GM06990 (cell line): ENCODE measurements around the gene ID3.
A peak's percentile ranks its signal among the peaks of the same experiment; 100 is the strongest.

Source experiments
- DNase-seq: peaks from one replicate; pipeline ENCODE4 v3.0.0-alpha.2; 2011; ENCODE audit not compliant: insufficient read length; ENCODE audit errors: extremely low read depth
- H3K27me3 ChIP-seq: replicated peaks from 2 replicates; pipeline ENCODE4 v1.6.0; 2011; ENCODE audit warnings: low read length; ENCODE audit not compliant: control insufficient read depth, insufficient read depth
- H3K36me3 ChIP-seq: 2 replicates; pipeline ENCODE4 v1.5.1; 2011; ENCODE audit warnings: low read length; ENCODE audit not compliant: control insufficient read depth, insufficient read depth
- H3K4me3 ChIP-seq: replicated peaks from 2 replicates; pipeline ENCODE4 v1.5.1; 2011; ENCODE audit warnings: low read depth, mild to moderate bottlenecking, control low read depth, low read length
- TF ChIP-seq, protein P1 (sequence below): IDR thresholded peaks from 2 replicates; pipeline ENCODE4 v1.5.1; 2011; ENCODE audit warnings: low read length, control low read depth, mild to moderate bottlenecking, inconsistent platforms; ENCODE audit not compliant: insufficient read depth, poor library complexity, severe bottlenecking

The ID3 gene

GRCh38 chr1:23594149-23594907, 35.0 kb upstream of the ID3 start:
- H3K27me3 ChIP-seq, result no peaks in the 10 kb centered on the region
- TF ChIP-seq, protein P1, sequence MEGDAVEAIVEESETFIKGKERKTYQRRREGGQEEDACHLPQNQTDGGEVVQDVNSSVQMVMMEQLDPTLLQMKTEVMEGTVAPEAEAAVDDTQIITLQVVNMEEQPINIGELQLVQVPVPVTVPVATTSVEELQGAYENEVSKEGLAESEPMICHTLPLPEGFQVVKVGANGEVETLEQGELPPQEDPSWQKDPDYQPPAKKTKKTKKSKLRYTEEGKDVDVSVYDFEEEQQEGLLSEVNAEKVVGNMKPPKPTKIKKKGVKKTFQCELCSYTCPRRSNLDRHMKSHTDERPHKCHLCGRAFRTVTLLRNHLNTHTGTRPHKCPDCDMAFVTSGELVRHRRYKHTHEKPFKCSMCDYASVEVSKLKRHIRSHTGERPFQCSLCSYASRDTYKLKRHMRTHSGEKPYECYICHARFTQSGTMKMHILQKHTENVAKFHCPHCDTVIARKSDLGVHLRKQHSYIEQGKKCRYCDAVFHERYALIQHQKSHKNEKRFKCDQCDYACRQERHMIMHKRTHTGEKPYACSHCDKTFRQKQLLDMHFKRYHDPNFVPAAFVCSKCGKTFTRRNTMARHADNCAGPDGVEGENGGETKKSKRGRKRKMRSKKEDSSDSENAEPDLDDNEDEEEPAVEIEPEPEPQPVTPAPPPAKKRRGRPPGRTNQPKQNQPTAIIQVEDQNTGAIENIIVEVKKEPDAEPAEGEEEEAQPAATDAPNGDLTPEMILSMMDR, result no peak
- no peak for DNase-seq
- H3K36me3 ChIP-seq, result no peaks in the 10 kb centered on the region
- H3K4me3 ChIP-seq, result no peak overlapping the region

DNA sequence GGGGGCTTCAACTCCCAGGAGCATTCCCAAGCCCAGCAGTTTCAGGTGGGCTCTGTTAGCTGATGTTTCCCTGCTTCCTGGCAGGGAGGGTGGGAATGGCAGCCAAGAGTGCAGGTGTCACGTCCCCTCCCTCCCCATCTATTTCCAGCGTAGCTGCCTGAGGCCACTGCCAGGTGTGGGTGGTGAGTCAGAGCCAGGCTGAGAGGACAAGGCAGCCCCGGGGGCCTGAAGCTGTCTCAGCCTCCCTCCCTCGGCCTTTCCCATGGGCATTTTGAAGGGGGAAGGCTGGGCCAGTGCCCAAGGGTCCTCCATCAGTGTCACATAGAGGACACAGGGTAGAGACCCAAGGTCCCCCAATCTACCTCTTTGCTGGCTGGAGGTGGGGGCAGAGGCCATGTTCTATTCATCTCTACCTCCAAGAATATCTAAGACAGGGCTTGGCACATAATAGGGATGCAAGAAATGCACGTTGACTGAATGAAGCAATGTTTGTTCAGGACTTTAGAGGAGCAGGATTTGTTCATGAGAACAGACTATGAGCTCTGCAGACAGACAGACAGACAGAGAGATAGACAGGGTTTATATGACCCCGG, 34.4 kb upstream of the ID3 start:
- peak; percentile 70 for DNase-seq
- no peak overlapping the region; the same call in 1 of the 2 replicates for H3K4me3 ChIP-seq

GRCh38 chr1:23593042-23593521, 33.8 kb upstream of the ID3 start:
- H3K27me3 ChIP-seq, result no peaks in the 10 kb centered on the region
- no peak overlapping the region; the same call in 1 of the 2 replicates for H3K4me3 ChIP-seq
- DNase-seq, result no peak
- TF ChIP-seq, protein P1, result no peak
- H3K36me3 ChIP-seq, result no peaks in the 10 kb centered on the region

More for the DNA sequence above, 34.4 kb upstream of the ID3 start:
- Histone ChIP-seq H3K27me3 (no peaks in the 10 kb centered on the region), H3K36me3 (no peaks in the 10 kb centered on the region)
- TF ChIP-seq, protein P1, result no peak

DNA sequence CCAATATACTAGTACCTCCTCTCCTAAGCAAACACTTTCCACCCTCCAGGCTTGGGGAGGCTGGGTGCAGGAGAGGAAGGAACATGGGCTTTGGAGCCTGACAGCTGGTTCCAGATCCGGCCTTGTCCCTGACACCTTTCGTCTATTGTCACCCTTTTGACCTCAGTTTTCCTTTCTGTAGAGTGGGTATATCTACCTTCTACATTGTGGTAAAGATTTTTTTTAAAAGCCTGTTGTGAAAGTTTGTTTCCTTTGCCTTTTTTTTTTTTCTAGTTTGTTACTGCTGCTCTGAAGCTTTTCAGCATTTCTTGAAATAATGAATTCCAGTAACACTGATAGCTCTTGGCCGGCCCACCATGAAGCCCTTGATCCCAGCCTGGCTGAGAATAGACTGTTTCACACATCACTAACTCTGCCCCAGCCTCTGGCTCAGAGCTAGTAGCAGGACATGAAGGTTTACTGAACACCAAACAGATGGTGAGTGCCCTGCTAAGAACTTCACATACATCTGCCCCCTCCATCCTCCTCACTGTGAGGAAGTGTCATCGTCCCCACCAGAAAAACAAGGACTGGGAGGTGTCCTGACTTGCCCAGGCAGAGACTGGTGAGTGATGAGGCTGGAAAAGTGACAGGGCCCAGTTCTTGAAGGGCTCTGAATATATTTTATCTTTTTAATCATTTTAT, 33.0 kb upstream of the ID3 start:
- Histone ChIP-seq H3K36me3 (no peaks in the 10 kb centered on the region), H3K4me3 (no peak overlapping the region), H3K27me3 (no peaks in the 10 kb centered on the region)
- DNase-seq, result peak; percentile 62
- TF ChIP-seq, protein P1, result no peak

DNA sequence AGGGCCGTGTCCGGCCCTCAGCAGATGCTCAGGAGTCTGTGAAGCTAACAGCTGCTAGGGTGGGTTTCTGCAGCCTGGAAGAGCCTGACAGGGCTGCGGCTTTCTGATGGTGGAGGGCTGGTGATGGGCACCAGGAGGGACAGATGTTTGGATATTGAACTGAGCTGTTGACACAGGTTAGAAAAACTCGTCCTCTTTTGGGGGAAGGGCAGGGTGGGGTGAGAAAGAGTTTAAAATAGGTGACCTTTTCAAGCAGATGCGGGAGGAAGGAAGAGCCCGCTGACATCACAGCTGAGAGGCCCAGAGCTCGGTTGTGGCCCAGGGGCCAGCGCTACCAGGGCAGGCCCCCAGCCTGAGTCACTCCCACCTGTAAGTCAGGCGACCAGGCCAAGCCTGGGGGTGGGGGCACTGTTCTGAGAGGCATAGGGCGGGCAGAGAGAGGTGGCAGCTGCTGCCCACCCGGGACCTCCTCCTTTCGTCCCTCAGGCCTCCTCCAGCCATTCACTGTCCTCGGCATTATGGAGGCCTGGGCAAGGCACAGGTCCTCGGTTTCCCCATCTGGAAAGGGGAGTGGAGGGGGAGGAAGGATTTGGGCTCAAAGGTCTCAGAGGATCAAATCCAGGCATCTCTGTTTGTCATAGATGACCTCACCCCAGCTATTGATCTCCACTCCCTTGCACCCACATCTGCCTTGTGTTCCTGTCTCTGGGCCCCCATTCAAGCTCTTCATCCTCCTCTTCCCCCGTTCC, 32.3 kb upstream of the ID3 start:
- peak; percentile 84 for DNase-seq
- TF ChIP-seq, protein P1, result no peak
- Histone ChIP-seq H3K36me3 (no peaks in the 10 kb centered on the region), H3K27me3 (no peaks in the 10 kb centered on the region), H3K4me3 (peak overlapping the region; percentile 4; the same call in 1 of the 2 replicates)
